Bone marrow (tissue), 2 donors: ENCODE data around the gene HRH3.
A peak's percentile ranks its signal among the peaks of the same experiment; 100 is the strongest.

Source experiments
- DNase-seq, 2 donors: peaks; one replicate each; lab custom pipeline; 2025; lab: John Stamatoyannopoulos, UW

Gene HRH3

DNA sequence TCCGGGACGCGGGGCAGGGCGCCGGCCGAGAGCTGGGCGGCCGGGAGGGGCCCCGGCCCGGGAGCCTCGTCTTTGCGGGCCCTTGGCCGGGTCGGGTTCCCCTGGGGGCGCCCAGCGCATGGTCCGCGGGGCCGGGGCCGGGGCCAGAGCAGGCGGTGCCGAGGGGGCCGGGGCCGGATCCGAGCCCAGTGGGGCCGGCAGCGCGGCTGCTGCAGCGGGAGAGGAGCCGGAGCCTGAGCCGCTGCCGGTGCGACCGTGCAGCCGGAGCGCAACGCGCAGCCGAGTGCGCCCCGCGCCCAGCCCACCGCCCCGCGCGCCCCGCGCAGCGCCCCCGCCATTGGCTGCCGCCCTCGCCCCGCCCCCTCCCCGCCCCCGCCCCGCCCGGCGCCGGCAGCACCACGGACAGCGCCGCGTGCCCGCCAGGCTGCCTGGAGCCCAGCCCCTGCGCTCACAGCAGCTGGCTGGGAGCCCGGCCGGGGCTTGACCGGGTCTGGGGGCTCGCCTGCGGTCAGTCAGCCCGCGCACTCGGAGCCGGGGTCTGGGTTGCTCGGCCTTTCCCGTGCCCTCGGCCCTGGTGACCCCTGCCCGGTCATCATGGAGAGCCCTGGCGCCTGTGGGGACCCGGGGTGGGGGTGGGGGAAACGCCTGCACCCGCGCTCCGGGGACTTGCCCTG, at the start of gene HRH3:
TSS of gene HRH3 (minus strand) at position 287 of the 674 bp plus-strand sequence. CDS start 308 bp downstream, outside the sequence.
- peak in 1 of 2 donors; percentile 8 for DNase-seq

DNA sequence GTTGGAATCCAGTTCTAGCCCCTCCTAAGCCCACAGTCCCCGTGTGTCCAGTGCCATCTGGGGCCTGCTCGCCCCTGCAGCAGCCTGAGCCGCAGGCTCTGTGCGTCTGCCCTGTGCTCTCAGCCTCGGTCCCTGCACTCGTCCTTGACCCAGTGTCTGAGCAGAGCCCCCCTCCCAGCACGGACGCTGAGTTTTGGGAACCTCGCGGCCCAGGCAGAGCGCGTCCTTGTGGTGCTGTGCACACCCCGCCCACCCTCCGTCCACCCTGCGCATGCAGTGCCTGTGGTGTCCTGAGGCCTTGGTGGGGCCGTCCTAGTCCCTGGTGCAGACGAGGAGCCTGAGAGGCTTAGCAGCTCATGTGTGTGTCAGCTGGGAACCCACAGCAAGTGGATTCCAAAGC, 49.8 kb upstream of the HRH3 start:
- DNase-seq: no peak

DNA sequence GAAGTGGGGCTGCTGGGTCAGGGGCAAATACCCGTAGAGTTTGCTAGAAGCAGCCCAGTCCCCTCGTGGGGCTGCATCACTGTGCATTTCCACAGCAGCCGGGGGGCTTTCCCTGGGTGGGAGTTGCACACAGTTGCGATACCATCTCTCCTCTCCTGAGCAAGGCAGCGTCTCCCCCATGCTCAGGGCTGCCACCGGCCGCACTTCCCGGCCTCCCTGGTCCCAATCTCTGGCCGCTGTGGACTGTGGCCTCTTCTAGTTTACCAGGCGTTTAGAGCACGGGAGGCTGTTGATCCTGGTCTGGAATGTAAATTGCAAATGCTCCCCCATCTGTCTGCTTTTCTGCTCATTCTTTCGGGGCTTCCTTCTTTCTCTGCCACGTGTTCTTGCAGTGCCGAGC, 49.3 kb upstream of the HRH3 start:
- DNase-seq: no peak

DNA sequence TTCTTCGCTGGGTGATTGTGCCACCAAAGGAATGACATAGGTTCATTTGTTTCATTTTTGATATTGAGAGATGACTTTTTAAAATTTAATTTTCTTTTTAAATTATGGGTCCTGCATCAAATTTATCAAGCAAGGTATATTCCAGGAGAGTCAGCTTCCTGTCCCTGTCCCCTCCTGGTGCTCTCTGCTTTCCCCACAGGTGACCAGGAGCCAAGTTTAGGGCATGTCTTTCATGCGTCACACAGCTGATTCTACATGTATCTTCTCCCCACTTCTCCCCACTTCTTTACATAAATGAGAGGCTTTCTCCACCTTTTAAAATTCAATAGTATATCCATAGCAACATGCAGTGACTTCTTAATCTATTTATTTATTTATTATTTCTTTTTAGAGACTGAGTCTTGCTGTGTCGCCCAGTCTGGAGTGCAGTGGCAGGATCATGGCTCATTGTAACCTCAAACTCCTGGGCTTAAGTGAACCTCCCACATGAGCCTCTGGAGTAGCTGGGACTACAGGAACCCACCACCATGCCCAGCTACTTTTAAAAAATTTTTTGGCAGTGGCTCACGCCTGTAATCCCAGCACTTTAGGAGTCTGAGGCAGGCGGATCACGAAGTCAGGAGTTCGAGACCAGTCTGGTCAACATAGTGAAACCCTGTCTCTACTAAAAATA, 48.3 kb upstream of the HRH3 start:
- DNase-seq: no peak

DNA sequence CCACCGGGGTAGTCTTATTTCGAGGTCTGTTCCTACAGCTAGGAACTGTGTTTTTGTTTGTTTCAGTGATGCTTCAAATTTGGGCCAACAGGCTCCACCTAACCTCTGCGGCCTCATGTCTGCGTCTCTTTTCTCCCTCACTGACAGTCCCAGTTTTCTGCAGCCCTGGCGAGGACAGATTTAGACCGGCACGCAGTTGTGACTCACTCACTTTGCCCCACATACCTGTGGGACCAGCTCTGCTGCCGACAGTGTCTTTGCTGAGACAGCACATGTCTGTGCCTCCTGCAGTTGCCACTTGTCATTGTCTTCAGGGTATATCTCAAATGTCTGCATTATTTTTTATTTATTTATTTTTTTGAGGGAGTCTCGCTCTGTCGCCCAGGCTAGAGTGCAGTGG, 47.5 kb upstream of the HRH3 start:
- DNase-seq: no peak

DNA sequence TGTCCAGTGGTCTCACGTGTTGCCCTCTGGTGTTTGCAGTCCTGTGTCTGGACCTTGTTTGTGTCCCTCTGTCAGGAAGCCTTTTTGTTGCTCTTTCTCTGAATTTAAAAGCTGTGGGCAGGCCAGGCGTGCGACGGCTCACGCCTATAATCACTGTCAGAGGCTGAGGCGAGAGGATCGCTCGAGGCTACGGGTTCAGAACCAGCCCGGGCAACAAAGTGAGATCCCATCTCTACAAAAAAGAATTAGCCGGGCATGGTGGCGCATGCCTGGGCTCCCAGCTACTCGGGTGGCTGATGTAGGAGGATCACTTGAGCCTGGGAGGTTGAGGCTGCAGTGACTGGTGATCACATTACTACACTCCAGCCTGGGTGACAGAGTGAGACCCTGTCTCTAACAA, 46.8 kb upstream of the HRH3 start:
- no peak for DNase-seq

DNA sequence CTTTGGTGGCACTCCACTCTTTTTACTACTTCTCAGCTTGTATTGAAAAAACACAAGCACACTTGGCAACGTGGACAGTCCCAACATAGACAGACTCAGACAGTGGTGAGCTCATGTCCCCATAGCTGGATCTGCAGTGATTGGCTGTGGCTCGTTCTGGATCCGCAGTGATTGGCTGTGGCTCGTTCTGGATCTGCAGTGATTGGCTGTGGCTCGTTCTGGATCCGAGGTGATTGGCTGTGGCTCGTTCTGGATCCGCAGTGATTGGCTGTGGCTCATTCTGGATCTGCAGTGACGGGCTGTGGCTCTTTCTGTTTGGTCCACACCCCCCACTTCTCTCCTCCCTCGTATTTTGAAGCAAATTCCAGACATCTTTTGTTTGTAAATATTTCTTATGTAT, 46.3 kb upstream of the HRH3 start:
- DNase-seq: no peak

DNA sequence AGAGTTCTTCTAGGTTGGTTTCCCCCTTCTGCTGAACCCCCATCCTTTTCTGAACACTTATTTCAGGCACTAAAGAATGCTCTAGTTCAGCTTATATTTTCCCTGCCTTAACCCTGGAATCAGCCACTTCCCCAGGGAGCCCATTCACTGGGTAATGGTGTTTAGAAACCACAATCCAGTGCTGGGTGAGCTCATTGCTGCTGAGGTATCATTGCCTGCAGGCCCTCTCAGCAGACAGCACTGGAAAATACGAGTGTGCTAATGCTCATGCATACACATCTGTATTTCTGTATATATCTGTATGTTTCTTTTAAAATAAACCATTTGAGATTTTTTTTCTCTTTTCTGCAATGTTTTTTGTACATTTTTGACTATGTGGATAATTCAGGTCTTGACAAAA, 45.3 kb upstream of the HRH3 start:
- no peak for DNase-seq

DNA sequence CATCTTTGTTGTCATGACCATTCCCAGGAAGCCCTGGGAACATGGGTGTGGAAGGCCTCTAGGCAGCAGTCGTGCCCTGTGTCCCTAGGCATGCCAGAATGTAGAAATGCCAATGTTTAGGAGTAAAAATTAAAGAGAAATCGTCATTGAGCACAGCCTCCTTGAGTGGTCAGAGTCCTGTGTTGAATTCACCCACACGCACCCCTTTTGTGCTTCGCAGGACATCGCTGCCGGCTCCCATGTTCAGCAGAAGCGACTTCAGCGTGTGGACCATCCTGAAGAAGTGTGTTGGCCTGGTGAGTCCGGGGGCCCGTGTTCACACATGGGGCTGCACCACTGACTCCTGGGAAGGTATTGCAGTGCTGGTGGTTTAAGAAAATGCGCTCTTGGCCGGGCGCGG, 43.3 kb upstream of the HRH3 start:
- DNase-seq: no peak

DNA sequence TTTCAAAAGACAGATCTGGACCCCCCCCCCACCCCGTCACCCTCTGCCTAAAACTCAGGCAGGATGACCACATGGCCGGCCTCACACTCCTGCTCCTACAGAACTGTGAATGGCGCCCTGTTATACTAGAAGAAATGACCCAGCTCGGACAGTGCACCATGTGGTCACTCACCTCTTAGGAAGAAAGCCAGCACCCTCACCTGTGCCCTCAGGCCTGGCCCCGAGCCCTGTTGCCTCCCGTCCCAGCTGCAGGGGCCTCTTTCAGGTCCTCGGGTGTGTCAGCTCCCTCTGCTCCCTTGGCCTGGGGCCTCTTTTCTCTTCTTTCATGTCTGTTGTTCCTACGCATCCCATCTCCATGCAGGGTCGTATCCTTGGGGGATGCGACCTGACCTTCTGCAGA, 42.0 kb upstream of the HRH3 start:
- no peak for DNase-seq

DNA sequence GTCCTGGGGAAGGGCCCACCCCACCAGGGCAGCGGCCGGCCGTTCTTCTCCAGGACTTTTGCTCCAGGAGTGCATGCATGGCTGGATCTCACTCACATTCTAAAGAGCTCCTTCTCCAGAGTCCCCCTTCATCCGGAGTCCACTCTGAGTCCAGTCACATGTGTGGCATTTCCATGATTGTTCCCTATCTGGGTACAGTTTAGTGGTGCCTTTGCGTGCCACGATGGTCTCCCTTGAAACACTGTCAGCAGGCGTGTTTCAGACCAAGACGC, 39.2 kb upstream of the HRH3 start:
- DNase-seq: no peak

DNA sequence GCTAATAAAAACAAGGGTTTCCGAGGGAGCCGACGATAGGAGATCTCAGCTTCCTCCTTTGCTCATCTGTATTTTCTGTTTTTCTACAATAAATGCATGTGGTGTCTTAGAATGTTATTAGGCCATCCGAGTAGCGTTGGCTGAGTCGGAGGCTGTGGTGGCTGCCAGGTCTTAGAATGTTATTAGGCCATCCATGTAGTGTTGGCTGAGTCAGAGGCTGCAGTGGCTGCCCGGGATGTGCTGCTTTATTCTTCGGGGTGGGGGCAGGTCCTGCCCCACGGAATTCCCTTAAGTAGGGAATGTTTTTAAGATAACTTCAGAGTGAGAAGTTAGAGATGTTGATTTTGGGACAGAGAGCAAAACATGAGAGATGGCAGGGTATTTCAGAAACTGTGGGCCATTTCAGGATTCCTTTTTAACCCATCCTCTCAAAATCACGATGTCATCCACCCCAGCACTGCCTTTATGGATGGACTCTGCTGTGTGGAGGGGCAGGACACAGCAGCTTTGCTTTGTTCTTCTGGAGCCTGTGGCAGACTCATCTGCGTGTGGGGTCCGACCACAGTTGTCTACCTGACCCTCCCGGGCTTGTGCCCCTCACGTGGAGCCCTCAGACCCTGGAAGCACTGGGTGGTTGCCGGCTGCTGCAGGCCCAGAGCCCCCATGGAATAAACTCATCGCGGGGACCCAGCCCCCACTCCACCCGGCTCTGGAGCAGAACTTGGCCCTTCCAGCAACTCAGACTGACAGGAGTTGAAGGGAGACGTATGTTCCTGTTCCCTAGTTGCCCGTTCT, 38.6 kb upstream of the HRH3 start:
- DNase-seq: no peak

DNA sequence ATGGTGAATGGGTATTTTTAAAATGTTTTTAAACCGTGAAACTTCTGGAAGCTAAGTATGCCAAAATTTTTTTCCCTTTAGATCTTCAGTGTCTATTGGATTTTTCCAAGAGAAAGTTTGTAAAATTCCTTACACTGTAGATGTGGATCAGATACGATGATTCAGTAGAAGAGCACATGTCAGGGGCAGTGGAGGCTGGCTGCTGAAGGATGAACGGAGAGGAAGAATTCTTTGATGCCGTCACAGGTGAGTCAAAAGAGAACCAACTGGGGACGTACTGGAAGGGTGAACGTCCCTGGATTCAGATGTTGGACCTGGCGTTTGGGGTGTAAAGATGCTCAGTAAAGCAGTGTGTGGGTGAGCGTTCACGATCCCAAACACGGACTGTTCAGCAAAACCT, 35.9 kb upstream of the HRH3 start:
- DNase-seq: no peak

DNA sequence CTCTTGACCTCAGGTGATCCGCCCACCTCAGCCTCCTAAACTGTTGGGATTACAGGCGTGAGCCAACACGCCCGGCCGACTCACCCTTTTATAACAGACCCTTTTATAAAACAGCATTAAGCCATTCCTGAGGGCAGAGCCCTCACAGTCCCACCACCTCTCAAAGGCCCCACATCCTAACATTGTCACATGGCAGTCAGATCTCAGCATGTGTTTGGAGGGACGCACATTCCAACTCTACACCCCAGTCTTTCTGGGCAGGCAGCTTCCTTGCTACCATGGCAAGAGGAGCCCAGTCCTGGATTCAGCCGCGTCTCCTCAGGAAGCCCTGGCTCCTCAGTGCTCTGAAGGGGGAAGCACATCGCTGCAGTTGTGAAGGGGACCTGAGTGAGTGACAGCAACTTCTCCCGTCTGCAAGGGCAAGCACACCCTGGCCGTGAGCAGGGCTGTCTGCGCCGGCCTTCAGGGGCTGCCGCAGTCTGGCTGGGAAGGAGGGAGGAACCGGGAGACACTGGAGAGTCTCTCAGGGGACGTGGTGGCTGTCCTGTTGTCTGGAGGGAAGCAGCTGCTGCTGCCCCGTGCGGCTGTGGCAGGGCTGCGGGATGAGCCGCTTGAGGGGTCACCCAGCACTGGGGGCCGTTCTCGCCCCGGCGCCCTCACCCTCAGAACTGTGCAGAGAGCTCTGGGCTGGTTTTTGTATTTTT, 34.1 kb upstream of the HRH3 start:
- DNase-seq: no peak

DNA sequence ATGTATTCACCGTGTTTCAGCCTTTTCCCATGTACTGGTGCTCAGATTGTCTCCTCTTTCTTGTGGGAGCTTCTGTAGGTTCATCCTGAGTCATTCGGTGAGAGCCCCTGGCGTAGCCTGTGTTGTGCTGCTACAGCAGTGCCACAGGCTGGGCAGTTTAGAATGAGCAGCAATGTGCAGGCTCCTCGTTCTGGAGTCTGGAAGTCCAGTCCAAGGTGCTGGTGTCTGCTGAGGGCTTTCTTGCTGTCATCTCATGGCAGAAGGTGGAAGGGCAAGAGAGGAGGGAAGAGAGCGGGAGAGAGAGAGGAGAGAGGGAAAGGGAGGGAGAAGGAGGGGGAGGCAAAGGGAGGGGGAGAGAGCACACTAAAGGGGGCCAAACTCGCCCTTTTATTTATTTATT, 33.3 kb upstream of the HRH3 start:
- DNase-seq: no peak

DNA sequence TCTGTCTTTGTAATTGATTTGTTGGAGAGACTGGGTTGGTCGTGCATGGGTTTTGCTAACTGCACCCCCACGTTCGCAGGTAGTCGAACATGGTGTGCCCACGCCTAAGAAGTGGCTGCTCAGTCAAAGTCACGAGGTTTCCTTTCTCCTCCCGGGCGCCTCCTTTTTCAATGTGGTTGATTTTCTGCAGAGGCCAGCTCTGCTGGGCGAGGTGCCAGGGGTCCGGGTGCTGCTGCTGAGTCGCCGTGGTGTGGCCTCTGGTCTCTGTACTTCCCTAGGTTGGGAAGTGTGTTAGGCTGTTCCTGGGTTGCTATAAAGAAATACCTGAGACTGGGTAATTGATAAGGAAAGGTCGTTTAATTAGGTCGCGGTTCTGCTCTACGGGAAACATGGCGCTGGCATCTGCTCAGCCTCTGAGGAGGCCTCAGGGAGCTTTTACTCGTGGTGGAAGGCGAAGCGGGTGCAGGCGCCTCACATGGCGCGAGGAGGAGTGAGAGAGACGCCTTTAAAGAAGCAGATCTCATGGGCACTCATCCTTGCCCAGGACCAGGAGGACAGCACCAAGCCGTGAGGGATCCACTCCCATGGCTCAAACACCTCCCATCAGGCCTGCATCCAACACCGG, 32.4 kb upstream of the HRH3 start:
- no peak for DNase-seq

DNA sequence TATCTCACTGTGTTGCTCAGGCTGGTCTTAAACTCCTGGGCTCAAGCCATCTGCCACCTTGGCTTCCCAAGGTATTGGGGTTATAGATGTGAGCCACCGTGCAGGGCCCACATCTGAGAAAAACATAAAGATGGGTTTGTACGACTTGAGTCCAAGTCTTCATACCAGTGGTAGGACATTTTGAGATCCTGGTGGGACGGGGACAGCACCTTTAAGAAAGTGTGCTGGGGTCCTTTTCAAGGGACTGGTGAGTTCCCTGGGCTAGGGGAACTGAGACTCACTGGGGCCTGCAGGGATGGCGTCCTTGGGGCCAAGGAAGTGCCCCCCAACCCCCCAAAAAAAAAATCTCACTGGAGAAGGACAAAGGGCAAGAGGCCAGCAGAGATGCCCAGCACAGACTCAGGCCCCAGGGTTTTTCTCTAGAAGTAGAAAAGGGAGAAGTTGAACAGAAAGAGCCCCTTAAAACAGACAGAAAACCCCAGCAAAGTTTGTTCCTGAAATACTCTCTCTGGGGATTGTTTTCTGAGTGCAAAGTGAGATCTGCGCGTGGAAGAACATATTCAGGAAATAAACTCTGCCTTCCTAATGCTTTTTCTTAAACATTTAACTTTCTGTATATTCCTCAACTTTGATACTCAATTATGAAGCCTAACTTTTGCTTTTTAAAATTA, 28.9 kb upstream of the HRH3 start:
- DNase-seq: no peak

DNA sequence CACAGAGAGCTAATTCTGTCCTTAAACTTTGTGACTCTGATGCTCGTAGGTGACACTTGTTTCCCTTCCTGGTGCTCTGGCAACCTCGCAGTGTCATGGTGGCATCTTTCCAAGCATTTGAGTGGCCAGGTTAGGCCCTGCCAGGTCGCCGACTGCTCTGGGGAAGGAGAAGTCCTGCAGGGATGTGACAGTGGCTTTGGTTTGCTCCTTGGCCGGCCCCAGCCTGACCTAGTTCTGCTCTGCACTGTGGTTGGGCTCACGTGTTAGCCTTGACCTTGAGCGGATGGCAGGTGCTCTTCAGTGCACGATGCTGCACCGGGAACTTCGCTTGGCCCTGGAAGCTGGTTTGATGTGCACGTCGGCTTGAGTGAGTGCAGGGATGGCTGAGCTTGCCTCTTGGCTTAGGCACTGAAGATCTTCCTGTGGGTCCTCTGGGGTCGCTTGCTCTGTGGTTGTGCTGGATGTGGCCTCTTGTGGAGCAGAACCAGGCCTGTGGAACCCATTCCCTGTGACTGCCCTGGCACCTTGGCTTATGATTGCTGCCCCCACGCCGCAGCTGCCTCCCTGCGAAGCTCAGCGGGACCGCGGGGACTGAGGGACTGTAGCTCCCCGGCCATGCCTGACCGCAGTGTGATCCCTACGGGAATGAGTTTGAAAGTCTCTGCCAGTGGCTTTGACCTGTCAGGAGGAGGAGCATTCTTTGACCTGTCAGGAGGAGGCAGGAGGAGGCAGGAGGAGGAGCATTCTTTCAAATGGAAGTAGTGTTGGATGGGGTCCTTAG, 27.0 kb upstream of the HRH3 start:
- no peak for DNase-seq

DNA sequence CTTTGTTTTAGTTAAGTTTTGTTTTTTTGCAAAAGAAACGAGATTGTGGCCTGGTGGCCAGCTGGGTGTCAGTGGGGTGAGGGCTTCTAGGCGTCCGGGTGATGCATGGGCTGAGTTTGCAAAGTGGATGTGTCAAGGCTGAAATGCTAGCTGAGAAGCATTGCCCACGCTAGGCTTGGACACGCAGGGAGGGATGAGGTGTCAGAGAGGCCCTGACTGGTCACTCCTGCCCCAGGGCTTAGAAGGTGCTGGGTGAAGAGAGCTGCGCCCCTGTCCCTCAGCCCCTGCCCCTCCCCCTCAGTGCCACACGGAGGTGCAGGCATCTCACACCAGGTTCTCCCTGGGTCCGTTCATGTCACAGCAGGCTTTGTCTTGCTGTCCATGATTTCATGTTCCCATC, 26.4 kb upstream of the HRH3 start:
- DNase-seq: no peak

DNA sequence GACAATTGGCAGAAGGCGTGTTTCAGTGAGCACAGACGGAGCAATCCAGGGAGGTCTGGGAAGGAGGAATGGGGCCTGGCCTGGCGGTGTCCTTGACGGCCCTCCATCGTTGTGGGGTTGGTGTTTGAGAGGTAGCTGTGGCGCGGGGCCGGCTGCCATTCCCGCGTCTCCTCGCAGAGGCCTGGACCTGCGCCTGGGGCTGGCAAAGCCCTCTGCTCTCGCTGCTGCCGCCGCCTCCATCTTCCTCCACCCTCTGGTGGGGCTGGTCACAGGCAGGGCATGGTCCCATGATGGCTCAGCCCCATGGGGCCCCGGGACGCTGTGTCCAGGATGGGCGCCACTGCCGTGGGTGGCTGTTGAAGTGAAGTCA, 25.8 kb upstream of the HRH3 start:
- DNase-seq: no peak

DNA sequence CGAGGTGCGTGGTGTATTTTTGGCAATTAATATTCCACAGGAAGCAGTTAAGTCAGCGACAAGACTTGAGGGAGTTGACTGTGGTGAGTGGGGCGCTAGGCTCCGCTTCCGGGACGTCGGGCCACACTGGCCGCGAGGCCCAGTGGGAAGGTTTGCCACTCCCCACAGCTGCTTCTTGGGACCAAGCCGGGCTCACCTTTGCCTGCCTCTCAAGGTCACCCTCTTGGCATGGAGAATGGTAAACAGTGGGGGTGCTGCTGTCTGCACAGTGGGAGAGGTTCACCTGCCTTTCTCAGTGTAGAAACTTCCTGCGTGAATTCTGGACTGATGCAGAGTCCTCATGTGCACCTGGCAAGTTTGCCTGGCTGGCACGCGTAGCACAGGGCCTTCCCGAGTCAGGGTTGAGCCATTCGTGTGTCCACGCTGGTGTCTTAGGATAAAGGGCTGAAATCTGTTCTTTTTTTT, 24.6 kb upstream of the HRH3 start:
- DNase-seq: no peak
